22Rv1 (cell line): Measurements from ENCODE around the gene WDR27.

Experiments
- CTCF ChIP-seq: fragments of 450-650 bp; IDR thresholded peaks from 2 replicates; pipeline ENCODE4 v1.5.1; 2017; ENCODE audit warnings: mild to moderate bottlenecking
- ZFX ChIP-seq: fragments of 450-650 bp; IDR thresholded peaks from 2 replicates; pipeline ENCODE4 v1.6.1; 2017; ENCODE audit warnings: antibody characterized with exemption, borderline replicate concordance

GRCh38 chr6:169643521-169643920, 58.3 kb downstream of the WDR27 start:
- TF ChIP-seq CTCF, result no peak
- TF ChIP-seq ZFX, result no peak
